ENCODE measurements around the gene PARP15. TPM values are rescaled to one million over a fixed set of nuclear protein-coding genes. Genes with fewer than 3 reads are reported as not detected.

The PARP15 gene
- total RNA-seq, 1 donor from 2014 or later = 0.27 TPM

DNA sequence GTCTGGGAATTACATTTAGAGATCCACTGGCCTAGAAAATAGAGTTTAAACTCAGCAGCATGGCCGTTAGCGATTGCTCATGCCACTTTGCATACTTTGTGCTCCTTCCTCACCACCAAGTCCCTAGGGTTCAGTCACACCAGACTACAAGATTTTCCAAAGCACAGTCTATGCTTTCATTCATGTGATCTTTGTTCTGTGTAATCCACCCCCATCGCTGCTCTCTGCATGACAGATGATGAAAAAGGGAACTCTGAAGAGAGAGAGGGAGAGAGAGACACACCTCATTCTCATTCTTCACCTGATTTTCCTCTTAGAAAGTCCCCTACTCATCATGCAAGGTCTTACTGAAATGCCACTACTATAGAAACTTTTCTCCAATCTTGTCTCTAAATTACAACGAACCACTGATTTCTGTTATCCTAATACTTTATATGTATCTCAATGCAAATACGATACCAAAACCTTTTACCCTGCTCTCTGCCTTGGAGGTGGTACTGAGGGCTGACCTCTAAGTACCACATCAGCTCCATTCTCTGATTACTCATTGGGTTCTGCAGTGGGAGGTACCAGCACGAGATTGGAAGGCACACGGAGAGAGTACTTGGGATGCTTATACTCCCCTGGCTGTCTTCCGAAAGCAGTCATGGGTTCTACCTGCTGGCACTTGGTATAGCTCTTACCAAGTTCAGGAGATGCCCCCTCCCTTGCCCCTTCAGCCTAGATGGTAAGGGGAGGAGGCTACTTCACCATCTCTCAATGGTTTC is 1.1 kb upstream of the PARP15 start:
- DNase-seq (ENCODE audit: low spot score in 2 of 2, unreplicated experiment in 2 of 2) = no peak
- peaks cover 13% of the 10 kb centered on the region for H3K27me3 Mint-ChIP-seq (ENCODE audit: low read depth)
- H3K4me1 Mint-ChIP-seq = peaks cover 5% of the 10 kb centered on the region
- no peak overlapping the region for H3K4me3 Mint-ChIP-seq
- H3K36me3 Mint-ChIP-seq = peaks cover 10% of the 10 kb centered on the region
- H3K9me3 Mint-ChIP-seq = peaks cover 3% of the 10 kb centered on the region
- H3K27ac Mint-ChIP-seq = no peak overlapping the region
- TF ChIP-seq, protein P1, sequence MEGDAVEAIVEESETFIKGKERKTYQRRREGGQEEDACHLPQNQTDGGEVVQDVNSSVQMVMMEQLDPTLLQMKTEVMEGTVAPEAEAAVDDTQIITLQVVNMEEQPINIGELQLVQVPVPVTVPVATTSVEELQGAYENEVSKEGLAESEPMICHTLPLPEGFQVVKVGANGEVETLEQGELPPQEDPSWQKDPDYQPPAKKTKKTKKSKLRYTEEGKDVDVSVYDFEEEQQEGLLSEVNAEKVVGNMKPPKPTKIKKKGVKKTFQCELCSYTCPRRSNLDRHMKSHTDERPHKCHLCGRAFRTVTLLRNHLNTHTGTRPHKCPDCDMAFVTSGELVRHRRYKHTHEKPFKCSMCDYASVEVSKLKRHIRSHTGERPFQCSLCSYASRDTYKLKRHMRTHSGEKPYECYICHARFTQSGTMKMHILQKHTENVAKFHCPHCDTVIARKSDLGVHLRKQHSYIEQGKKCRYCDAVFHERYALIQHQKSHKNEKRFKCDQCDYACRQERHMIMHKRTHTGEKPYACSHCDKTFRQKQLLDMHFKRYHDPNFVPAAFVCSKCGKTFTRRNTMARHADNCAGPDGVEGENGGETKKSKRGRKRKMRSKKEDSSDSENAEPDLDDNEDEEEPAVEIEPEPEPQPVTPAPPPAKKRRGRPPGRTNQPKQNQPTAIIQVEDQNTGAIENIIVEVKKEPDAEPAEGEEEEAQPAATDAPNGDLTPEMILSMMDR (IDR thresholded peaks at IDR 0.05; ENCODE audit: unreplicated experiment) = no peak

DNA sequence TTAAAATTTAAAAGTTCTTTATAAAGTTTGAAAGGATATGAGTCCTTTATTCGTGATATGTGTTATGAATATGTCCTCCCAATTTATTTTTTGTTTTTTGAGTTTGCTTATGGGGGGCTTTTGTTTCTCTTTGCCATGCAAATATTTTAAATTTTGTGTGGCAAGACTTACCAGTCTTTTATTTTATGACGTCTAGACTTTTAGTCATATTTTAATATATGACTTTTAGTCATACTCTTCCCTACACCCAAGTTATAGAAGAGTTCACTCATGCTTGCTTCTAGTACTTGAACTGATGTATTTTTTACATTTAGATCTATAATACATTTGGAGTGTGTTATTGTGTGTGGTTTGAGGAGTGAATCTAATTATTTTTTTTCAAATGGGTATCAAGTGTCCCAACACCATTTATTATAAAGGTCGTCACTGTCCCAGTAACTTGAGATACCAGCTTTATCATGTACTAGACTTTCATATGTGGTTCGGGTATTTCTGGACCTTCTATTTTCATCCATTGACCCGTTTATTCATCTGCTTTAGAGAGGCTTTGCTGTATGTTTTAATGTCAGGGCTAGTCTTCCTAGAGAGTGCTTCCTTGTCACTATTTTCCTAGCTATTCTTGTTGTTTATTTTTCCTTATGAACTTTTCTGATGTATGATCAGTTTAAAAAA is 755 bp downstream of the PARP15 start:
- no peak overlapping the region for H3K27ac Mint-ChIP-seq
- peaks cover 13% of the 10 kb centered on the region for H3K27me3 Mint-ChIP-seq (ENCODE audit: low read depth)
- peaks cover 14% of the 10 kb centered on the region for H3K36me3 Mint-ChIP-seq
- H3K9me3 Mint-ChIP-seq = peaks cover 17% of the 10 kb centered on the region
- DNase-seq (ENCODE audit: low spot score in 2 of 2, unreplicated experiment in 2 of 2) = no peak
- TF ChIP-seq, protein P1 (IDR thresholded peaks at IDR 0.05; ENCODE audit: unreplicated experiment) = no peak
- H3K4me1 Mint-ChIP-seq = peaks cover 5% of the 10 kb centered on the region
- peak overlapping the region; percentile 69 for H3K4me3 Mint-ChIP-seq

DNA sequence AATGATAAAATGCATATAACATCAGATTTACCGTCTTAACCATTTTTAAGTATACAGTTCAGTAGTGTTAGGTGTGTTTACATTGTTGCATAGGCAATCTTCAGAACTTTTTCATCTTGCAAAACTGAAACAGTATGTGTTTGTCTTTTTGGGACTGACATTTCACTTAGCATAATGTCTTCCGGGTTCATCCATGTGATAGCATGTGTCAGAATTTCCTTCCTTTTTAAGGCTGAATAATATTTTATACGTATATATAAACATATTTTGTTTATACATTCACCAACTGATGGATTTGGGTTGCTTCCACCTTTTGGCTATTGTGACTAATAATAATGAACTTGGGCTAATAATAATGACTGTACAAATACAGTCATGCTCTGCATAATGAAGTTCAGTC is 3.0 kb downstream of the PARP15 start:
- Mint-ChIP-seq H3K36me3 (peaks cover 10% of the 10 kb centered on the region), H3K27me3 (ENCODE audit: low read depth) (peaks cover 13% of the 10 kb centered on the region), H3K4me3 (no peak overlapping the region), H3K27ac (no peak overlapping the region), H3K9me3 (peaks cover 31% of the 10 kb centered on the region), H3K4me1 (peaks cover 5% of the 10 kb centered on the region)
- DNase-seq (ENCODE audit: low spot score in 2 of 2, unreplicated experiment in 2 of 2) = no peak
- TF ChIP-seq, protein P1 (IDR thresholded peaks at IDR 0.05; ENCODE audit: unreplicated experiment) = no peak

DNA sequence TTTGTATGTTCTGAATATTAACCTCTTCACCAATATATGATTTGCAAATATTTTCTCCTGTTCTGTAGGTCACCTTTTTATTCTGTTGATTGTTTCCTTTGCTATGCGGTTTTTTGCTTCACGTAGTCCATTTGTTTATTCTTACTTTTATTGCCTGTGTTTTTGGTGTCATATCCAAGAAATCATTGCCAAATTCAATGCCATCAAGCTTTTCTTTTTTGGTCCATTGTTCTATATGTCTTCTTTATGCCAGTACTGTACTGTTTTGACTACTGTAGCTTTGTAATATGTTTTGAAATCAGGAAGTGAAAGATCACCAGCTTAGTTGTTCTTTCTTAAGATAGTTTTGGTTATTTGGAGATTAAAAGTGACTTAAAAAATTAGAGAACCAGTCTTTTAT is 4.2 kb downstream of the PARP15 start:
- Mint-ChIP-seq H3K4me3 (no peak overlapping the region), H3K27me3 (ENCODE audit: low read depth) (peaks cover 13% of the 10 kb centered on the region), H3K36me3 (peaks cover 10% of the 10 kb centered on the region)

DNA sequence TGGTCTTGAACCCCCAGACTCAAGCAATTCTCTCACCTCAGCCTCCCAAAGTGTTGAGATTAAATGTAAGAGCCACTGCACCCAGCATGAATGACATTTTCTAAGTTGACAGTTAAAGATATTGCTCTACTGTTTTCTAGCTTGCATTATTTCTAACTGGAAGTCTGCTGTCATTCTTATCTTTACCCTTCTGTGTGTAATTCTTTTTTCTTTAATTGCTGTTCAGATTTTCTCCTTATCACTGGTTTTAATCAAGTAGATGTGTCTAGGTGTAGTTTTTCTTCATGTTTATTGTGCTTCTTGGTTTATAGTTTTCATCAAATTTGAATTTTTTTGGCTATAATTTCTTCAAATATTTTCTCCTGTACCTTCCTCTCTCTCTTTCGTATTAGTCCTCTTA is 4.9 kb downstream of the PARP15 start:
- peaks cover 5% of the 10 kb centered on the region for H3K4me1 Mint-ChIP-seq
- H3K36me3 Mint-ChIP-seq = peaks cover 10% of the 10 kb centered on the region
- no peak overlapping the region for H3K4me3 Mint-ChIP-seq
- H3K27ac Mint-ChIP-seq = no peak overlapping the region
- TF ChIP-seq, protein P1 (IDR thresholded peaks at IDR 0.05; ENCODE audit: unreplicated experiment) = no peak
- H3K27me3 Mint-ChIP-seq (ENCODE audit: low read depth) = peaks cover 9% of the 10 kb centered on the region
- H3K9me3 Mint-ChIP-seq = peaks cover 31% of the 10 kb centered on the region
- no peak for DNase-seq (ENCODE audit: low spot score in 2 of 2, unreplicated experiment in 2 of 2)

More for the DNA sequence above, 4.2 kb downstream of the PARP15 start:
- Mint-ChIP-seq H3K9me3 (peaks cover 31% of the 10 kb centered on the region), H3K27ac (no peak overlapping the region), H3K4me1 (peaks cover 5% of the 10 kb centered on the region)
- DNase-seq (ENCODE audit: low spot score in 2 of 2, unreplicated experiment in 2 of 2) = no peak
- TF ChIP-seq, protein P1 (IDR thresholded peaks at IDR 0.05; ENCODE audit: unreplicated experiment) = no peak
